Muscle of leg (tissue), 11 donors: ENCODE data around the gene SYNM. TPM values are rescaled to one million over a fixed set of nuclear protein-coding genes. Genes with fewer than 3 reads are reported as not detected.

ENCODE experiments used
- DNase-seq: peaks from one replicate; pipeline ENCODE4 v3.0.0; 2013
- H3K27ac ChIP-seq: one replicate; pipeline ENCODE4 v1.5.1; 2013; ENCODE audit warnings: mild to moderate bottlenecking, low read length, control low read depth
- H3K27me3 ChIP-seq: one replicate; pipeline ENCODE4 v1.6.1; 2013; ENCODE audit warnings: low read length; ENCODE audit not compliant: control insufficient read depth, insufficient read depth
- H3K36me3 ChIP-seq: one replicate; pipeline ENCODE4 v1.6.1; 2013; ENCODE audit warnings: low read length; ENCODE audit not compliant: control insufficient read depth, insufficient read depth
- H3K4me1 ChIP-seq: one replicate; pipeline ENCODE4 v1.6.1; 2013; ENCODE audit warnings: low read length; ENCODE audit not compliant: control insufficient read depth, insufficient read depth
- H3K4me3 ChIP-seq: one replicate; pipeline ENCODE4 v1.5.1; 2013; ENCODE audit warnings: low read length, control low read depth
- H3K9me3 ChIP-seq: replicated peaks from 2 replicates; pipeline ENCODE4 v1.6.1; 2013; ENCODE audit warnings: low read depth, low read length; ENCODE audit not compliant: control insufficient read depth
- WGBS: methylation state at CpG from one replicate; pipeline ENCODE4 v1.1.5; 2013; ENCODE audit warnings: missing lambda C conversion rate; ENCODE audit not compliant: insufficient coverage; 5-methylcytosine and 5-hydroxymethylcytosine counted together
- polyA plus RNA-seq, 8 donors: library from polyadenylated mRNA; unstranded; fragments of 120-200 nt; gene quantifications; one replicate each; pipeline versions ENCODE4 v1.2.1 to v1.2.3, GENCODE V29; 2013; ENCODE audit warnings: inconsistent platforms in 1 of 8, low replicate concordance in 1 of 8; ENCODE audit not compliant: insufficient read length in 8 of 8, insufficient read depth in 1 of 8
- total RNA-seq: library from RNA; stranded (reverse); fragments of 120-200 nt; gene quantifications from one replicate; pipeline ENCODE4 v1.2.4, GENCODE V29; 2013

Gene SYNM
- total and polyA plus RNA-seq, 9 donors = 29.4 to 66.6 (median 46.5) TPM

DNA sequence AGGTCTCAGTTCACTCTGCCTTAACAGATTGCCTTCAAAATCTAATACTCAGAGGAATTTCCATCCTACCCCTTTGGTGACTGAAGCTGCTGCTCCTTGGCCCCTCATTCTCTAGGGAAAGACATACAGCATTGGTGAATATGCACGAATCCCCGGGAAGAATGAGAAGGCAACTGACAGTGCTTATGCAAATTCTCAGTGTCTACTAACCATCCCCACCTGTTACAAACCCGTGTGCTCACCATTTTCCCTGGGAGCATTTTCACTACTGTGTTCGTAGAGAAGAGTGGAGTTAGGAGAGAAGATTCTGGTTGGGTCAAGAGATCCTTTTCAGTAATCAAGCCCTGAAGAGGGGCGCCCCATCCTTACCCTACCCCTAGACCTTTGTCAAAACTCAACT, 37.7 kb downstream of the SYNM start:
- Histone ChIP-seq H3K4me1 (no peaks in the 10 kb centered on the region), H3K27me3 (no peaks in the 10 kb centered on the region), H3K36me3 (peaks cover 20% of the 10 kb centered on the region), H3K27ac (no peak overlapping the region), H3K4me3 (no peak overlapping the region), H3K9me3 (no peaks in the 10 kb centered on the region)
- no peak for DNase-seq
- 40% methylated on average over 1 of the region's 5 CpGs for WGBS

GRCh38 chr15:99143242-99143641, 38.4 kb downstream of the SYNM start:
- Histone ChIP-seq H3K4me1 (peaks cover under 1% of the 10 kb centered on the region), H3K27me3 (no peaks in the 10 kb centered on the region), H3K36me3 (peaks cover 15% of the 10 kb centered on the region), H3K27ac (no peak overlapping the region), H3K9me3 (no peaks in the 10 kb centered on the region), H3K4me3 (no peak overlapping the region)
- no CpG with 5 or more reads among the region's 3 CpGs for WGBS
- no peak for DNase-seq

DNA sequence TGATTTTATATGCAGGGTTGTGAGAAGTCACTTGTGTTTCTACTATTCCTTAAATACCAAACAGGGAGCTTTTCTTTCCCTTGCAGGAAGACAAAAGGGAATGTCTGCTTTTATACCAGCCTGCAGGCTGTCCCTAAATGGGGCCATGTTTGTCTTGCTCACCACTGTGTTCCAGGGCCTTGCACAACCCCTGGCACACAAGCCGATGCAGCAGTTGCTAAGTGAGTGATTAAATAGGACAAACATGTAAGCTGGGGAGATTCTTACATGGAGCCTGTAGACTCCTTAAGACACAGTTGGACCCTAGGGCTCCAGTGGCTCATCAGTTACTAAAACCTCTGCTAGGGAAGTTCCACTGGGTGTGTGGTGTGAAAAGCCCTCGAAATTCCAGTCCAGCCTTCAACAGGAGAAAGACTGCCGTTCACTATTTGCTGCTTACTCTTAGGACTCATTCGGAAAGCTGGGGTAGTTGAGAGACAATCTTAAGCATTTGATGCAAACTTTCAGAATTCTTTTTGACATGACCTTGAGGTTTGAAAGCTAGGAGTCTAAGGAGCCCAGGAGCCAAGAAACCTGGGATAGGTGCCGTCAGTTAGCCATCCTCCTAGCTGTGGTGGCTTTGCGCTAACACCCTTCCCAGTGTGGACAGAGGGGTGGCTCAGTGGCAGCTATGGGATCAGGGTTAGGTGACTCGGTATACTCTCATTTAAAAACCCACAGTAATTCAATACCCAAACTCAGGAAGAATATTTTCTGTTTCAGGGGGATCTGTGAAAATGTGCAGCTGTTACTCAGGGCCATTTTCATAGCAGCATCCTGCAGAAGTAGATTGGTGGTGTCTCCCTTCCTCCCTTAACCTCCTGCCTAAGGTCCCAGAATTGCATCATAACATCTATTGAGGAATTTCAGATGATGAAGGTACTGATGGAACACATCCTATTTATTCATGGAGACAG, 39.1 kb downstream of the SYNM start:
- Histone ChIP-seq H3K4me1 (peaks cover 6% of the 10 kb centered on the region), H3K4me3 (no peak overlapping the region), H3K27ac (no peak overlapping the region), H3K9me3 (no peaks in the 10 kb centered on the region), H3K27me3 (no peaks in the 10 kb centered on the region), H3K36me3 (peaks cover 15% of the 10 kb centered on the region)
- DNase-seq = no peak
- 73% methylated on average over 3 of the region's 7 CpGs for WGBS

GRCh38 chr15:99145005-99145404, 40.1 kb downstream of the SYNM start:
- no peak overlapping the region for H3K4me3 ChIP-seq
- no peak for DNase-seq
- peaks cover 10% of the 10 kb centered on the region for H3K4me1 ChIP-seq
- H3K36me3 ChIP-seq = peaks cover 15% of the 10 kb centered on the region
- WGBS = 80% methylated on average over 2 of the region's 10 CpGs
- no peaks in the 10 kb centered on the region for H3K27me3 ChIP-seq
- H3K27ac ChIP-seq = no peak overlapping the region
- H3K9me3 ChIP-seq = no peaks in the 10 kb centered on the region

- Histone ChIP-seq H3K4me3 (no peak overlapping the region), H3K36me3 (peaks cover 17% of the 10 kb centered on the region), H3K27me3 (no peaks in the 10 kb centered on the region), H3K27ac (no peak overlapping the region), H3K4me1 (peaks cover 10% of the 10 kb centered on the region), H3K9me3 (no peaks in the 10 kb centered on the region)
- no peak for DNase-seq
- WGBS = 93% methylated on average over 3 of the region's 6 CpGs
Measured at GRCh38 chr15:99145778-99146177, 40.9 kb downstream of the SYNM start.

GRCh38 chr15:99146661-99147060, 41.8 kb downstream of the SYNM start:
- H3K4me1 ChIP-seq = peaks cover 10% of the 10 kb centered on the region
- peaks cover 22% of the 10 kb centered on the region for H3K36me3 ChIP-seq
- H3K9me3 ChIP-seq = no peaks in the 10 kb centered on the region
- no peak overlapping the region for H3K4me3 ChIP-seq
- no peak overlapping the region for H3K27ac ChIP-seq
- no peak for DNase-seq
- no peaks in the 10 kb centered on the region for H3K27me3 ChIP-seq
- WGBS = no CpG with 5 or more reads among the region's 5 CpGs

DNA sequence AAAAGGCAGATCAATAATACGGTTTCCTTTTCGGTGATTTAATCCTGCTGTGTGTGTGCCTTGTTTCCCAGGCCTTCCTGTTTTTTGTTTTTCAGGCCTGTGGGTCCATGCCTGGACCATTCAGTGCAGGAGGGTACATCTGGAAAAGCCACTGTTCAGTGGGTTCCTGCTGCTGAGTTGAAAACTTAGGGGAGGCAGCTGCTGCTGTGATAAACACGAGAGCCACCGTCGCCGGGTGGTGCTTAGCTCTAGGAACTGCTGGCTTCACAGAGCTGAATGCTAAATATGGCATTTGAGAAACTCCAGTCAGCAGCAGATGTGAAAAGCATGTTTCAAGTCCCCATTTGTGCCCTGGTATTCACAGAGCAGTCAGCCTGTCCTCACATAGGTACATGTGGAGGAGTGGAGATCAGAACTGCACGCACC, 44.0 kb downstream of the SYNM start:
- H3K27ac ChIP-seq = peak overlapping the region; percentile 4
- peak; percentile 41 for DNase-seq
- no peaks in the 10 kb centered on the region for H3K27me3 ChIP-seq
- H3K36me3 ChIP-seq = peaks cover 22% of the 10 kb centered on the region
- 42% methylated on average over 7 of the region's 7 CpGs for WGBS
- no peak overlapping the region for H3K4me3 ChIP-seq
- peaks cover 10% of the 10 kb centered on the region for H3K4me1 ChIP-seq
- no peaks in the 10 kb centered on the region for H3K9me3 ChIP-seq

GRCh38 chr15:99149366-99149765, 44.5 kb downstream of the SYNM start:
- peaks cover 24% of the 10 kb centered on the region for H3K36me3 ChIP-seq
- no peaks in the 10 kb centered on the region for H3K9me3 ChIP-seq
- no peaks in the 10 kb centered on the region for H3K27me3 ChIP-seq
- DNase-seq = no peak
- H3K4me3 ChIP-seq = no peak overlapping the region
- WGBS = 92% methylated on average over 2 of the region's 4 CpGs
- H3K27ac ChIP-seq = peak overlapping the region; percentile 9
- H3K4me1 ChIP-seq = peaks cover 10% of the 10 kb centered on the region

DNA sequence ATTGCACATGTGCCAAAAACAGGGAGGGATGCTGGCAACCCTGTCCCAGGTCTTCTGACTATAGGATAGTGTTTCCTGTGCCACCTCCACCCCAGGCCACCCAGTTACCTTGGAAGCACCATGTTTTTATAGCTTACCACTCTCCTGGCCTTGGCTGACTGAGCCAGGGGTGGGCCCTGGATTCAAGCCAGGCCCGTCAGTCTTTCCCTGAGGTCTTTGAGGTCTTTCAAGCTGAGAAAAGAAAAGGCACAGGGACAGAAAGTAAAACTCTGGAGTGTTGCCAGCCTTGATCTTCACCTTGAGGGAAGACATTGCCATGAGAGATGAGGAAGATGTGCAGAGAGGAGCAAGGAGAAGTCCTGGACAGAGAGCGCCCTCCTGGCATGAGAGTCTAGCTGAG, 46.3 kb downstream of the SYNM start:
- no peaks in the 10 kb centered on the region for H3K9me3 ChIP-seq
- no peak overlapping the region for H3K27ac ChIP-seq
- H3K27me3 ChIP-seq = no peaks in the 10 kb centered on the region
- DNase-seq = no peak
- 93% methylated on average over 2 of the region's 2 CpGs for WGBS
- peaks cover 10% of the 10 kb centered on the region for H3K4me1 ChIP-seq
- peaks cover 20% of the 10 kb centered on the region for H3K36me3 ChIP-seq
- no peak overlapping the region for H3K4me3 ChIP-seq

DNA sequence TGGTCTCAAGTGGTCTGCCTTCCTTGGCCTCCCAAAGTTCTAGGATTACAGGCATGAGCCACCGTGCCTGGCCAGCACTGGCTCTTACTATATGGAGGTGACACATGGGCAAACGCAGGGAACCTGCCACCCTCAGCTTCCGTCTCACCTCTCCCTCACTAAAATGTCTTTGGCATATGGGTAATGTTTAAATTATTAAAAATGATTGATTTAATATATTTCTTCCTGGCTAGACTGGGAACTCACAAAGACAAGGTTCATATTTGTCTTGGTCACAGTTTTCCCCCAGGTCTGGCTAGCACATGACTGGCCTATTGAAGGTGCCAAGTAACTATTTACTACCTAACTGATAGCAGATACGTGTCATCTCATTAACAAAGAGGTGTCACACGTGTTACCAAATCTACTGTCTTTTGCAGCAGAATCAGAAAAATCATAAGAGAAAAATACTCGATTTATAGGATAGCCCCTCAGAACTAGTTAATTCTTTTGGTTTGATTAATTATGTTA, 48.2 kb downstream of the SYNM start:
- no peak for DNase-seq
- Histone ChIP-seq H3K4me3 (no peak overlapping the region), H3K27me3 (no peaks in the 10 kb centered on the region), H3K4me1 (peaks cover 10% of the 10 kb centered on the region), H3K27ac (no peak overlapping the region), H3K36me3 (peaks cover 16% of the 10 kb centered on the region), H3K9me3 (no peaks in the 10 kb centered on the region)
- no CpG with 5 or more reads among the region's 6 CpGs for WGBS
